K562 (cell line): ENCODE measurements around the gene TBCCD1.

ENCODE experiments used
- CTCF ChIP-seq, 3 experiments: IDR thresholded peaks in 2 of 3; conservative IDR thresholded peaks in 1 of 3; 2 replicates each; pipeline ENCODE4 v1.5.1; 2011 to 2012; ENCODE audit warnings: low read length in 3 of 3, mild to moderate bottlenecking in 3 of 3, control low read depth in 2 of 3, improper control_type of control experiment in 1 of 3, inconsistent platforms in 1 of 3, low read depth in 1 of 3, mixed read lengths in 1 of 3, moderate library complexity in 1 of 3; ENCODE audit not compliant: insufficient read depth in 2 of 3
- FOXJ3 ChIP-seq: sonication (generic); formaldehyde crosslinking; IDR thresholded peaks from 2 replicates; pipeline ENCODE4 v1.4.0; 2020; ENCODE audit warnings: mild to moderate bottlenecking, missing genetic modification reagents
- FOXP1 ChIP-seq: sonication (generic); formaldehyde crosslinking; IDR thresholded peaks from 2 replicates; pipeline ENCODE4 v1.8.0; 2022; ENCODE audit warnings: mild to moderate bottlenecking, missing genetic modification reagents
- KDM5B ChIP-seq: fragments of 200-600 bp; sonication (generic); IDR thresholded peaks from 2 replicates; pipeline ENCODE4 v1.6.1; 2012; ENCODE audit warnings: low read depth, mild to moderate bottlenecking, moderate library complexity, low read length, control low read depth, inconsistent platforms; ENCODE audit not compliant: insufficient replicate concordance
- NFRKB ChIP-seq: fragments of 450-650 bp; IDR thresholded peaks from 2 replicates; pipeline ENCODE4 v1.6.1; 2016; ENCODE audit warnings: low read depth
- POLR2AphosphoS5 ChIP-seq: IDR thresholded peaks from 2 replicates; pipeline ENCODE4 v1.6.1; 2011; ENCODE audit warnings: mild to moderate bottlenecking, low read depth, low read length, moderate library complexity; ENCODE audit not compliant: control insufficient read depth, insufficient read depth
- SMAD4 ChIP-seq: fragments of 250-450 bp; sonication (Bioruptor Pico); conservative IDR thresholded peaks from 2 replicates; pipeline ENCODE4 v1.8.0; 2021; ENCODE audit warnings: inconsistent platforms, mild to moderate bottlenecking, moderate library complexity
- SREBF2 ChIP-seq: sonication (generic); formaldehyde crosslinking; IDR thresholded peaks from 2 replicates; pipeline ENCODE4 v1.4.0; 2020; ENCODE audit warnings: mild to moderate bottlenecking, missing genetic modification reagents
- ZNF561 ChIP-seq: fragments of 450-650 bp; formaldehyde crosslinking; conservative IDR thresholded peaks from 2 replicates; pipeline ENCODE4 v1.4.0; 2020; ENCODE audit warnings: mild to moderate bottlenecking, moderate library complexity

GRCh38 chr3:186511245-186511644 lies 55.9 kb downstream of the TBCCD1 start:
- TF ChIP-seq CTCF (IDR thresholded peaks at IDR 0.05 in 2 of 3, conservative IDR thresholded peaks at IDR 0.05 in 1 of 3; ENCODE audit: insufficient read depth in 2 of 3, low read depth in 1 of 3, low read length in 3 of 3) = no peak
- TF ChIP-seq FOXP1 (CRISPR knock-in tag) = no peak
- no peak for TF ChIP-seq FOXJ3 (CRISPR knock-in tag)
- TF ChIP-seq KDM5B = no peak
- TF ChIP-seq NFRKB = no peak
- TF ChIP-seq SREBF2 (CRISPR knock-in tag) = no peak
- no peak for TF ChIP-seq ZNF561 (CRISPR knock-in tag)
- TF ChIP-seq SMAD4 (CRISPR knock-in tag) = no peak
- TF ChIP-seq POLR2AphosphoS5 = no peak
